ENCODE data around the gene GM2A.

- TF ChIP-seq MAX (CRISPR knock-in tag; IDR thresholded peaks at IDR 0.05) (no peak), CTCF (IDR thresholded peaks at IDR 0.05) (no peak), ZNF396 (CRISPR knock-in tag; IDR thresholded peaks at IDR 0.05; ENCODE audit: borderline replicate concordance) (no peak), CREM (CRISPR knock-in tag; IDR thresholded peaks at IDR 0.05) (no peak), GTF2I (CRISPR knock-in tag; conservative IDR thresholded peaks at IDR 0.05) (no peak), NR3C1 (CRISPR knock-in tag; conservative IDR thresholded peaks at IDR 0.05; ENCODE audit: low read depth) (no peak), ZNF512 (CRISPR knock-in tag; IDR thresholded peaks at IDR 0.05; ENCODE audit: borderline replicate concordance) (no peak), ATF2 (CRISPR knock-in tag; IDR thresholded peaks at IDR 0.05; ENCODE audit: borderline replicate concordance, low read depth) (no peak)
Measured at GRCh38 chr5:151205411-151205810, 47.6 kb upstream of the GM2A start.
